ENCODE results near the gene HPDL.

Gene HPDL

DNA sequence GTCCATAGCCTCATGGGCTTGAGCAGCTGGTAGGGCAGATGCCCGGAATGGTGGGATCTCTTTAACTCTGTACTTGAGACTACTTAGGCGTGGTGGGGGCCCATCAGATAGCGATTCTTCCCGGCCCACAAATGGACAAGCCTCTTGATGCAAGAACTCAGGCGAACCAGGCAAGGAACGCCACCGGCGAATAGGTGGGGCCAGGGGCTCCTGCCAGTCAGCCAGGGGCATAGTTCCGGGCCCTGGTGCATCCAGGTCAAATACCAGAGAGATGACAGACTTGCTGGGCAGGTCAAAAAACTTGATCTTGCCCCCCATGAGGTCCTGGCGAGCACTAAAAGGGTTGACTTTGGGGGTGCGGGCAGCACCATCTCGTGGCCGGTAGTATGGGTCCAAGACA is 18.3 kb downstream of the HPDL start:
- H3K4me3 ChIP-seq (ENCODE audit: low read depth, low read length) = no peak overlapping the region
- TF ChIP-seq CTCF (IDR thresholded peaks at IDR 0.05; ENCODE audit: borderline replicate concordance, insufficient read depth, low read depth, low read length) = no peak

GRCh38 chr1:45346473-45346872 is 19.8 kb downstream of the HPDL start:
- H3K4me3 ChIP-seq (ENCODE audit: low read depth, low read length) = no peak overlapping the region
- no peak for TF ChIP-seq CTCF (IDR thresholded peaks at IDR 0.05; ENCODE audit: borderline replicate concordance, insufficient read depth, low read depth, low read length)

- TF ChIP-seq CTCF (IDR thresholded peaks at IDR 0.05; ENCODE audit: borderline replicate concordance, insufficient read depth, low read depth, low read length) = no peak
- H3K4me3 ChIP-seq (ENCODE audit: low read depth, low read length) = no peak overlapping the region
Observed at GRCh38 chr1:45348020-45348419, 21.3 kb downstream of the HPDL start.

- no peak for TF ChIP-seq CTCF (IDR thresholded peaks at IDR 0.05; ENCODE audit: borderline replicate concordance, insufficient read depth, low read depth, low read length)
- no peak overlapping the region for H3K4me3 ChIP-seq (ENCODE audit: low read depth, low read length)
Observed at GRCh38 chr1:45348609-45348965, 21.9 kb downstream of the HPDL start.

DNA sequence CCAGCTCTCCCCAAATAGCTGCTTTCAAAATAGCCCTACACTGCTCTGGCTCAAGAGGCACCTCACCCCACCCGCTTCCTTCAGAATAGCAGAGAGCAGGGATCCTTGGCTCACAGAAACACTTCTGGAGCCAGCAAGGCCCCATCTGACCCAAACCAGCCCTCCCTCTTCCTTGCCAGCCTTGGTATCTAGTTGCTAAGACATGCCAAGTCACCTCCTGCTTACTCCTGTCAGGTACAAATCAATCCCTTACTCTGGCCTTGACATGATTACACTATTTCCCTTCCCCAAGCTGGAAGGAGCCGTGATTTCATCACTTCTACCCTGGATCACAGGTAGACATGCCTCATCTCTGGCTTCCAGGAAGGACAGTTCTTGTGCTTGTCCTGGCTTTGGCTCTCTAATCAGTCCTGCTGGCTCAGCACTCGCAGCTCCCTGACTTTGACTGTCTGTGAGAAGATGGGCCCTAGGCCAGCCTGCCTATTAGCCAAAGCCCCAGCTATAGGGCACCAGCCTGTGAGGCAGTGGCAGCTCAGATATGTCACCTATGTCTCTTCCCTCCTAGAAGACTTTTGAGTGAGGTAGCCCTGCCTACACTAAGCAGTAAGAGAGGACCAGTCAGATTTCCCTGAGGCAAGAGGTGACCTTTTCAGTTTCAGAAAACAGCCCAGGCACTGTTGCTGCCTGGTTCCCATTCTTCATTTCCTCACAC is 22.4 kb downstream of the HPDL start:
- TF ChIP-seq CTCF (IDR thresholded peaks at IDR 0.05; ENCODE audit: borderline replicate concordance, insufficient read depth, low read depth, low read length) = no peak
- no peak overlapping the region for H3K4me3 ChIP-seq (ENCODE audit: low read depth, low read length)

DNA sequence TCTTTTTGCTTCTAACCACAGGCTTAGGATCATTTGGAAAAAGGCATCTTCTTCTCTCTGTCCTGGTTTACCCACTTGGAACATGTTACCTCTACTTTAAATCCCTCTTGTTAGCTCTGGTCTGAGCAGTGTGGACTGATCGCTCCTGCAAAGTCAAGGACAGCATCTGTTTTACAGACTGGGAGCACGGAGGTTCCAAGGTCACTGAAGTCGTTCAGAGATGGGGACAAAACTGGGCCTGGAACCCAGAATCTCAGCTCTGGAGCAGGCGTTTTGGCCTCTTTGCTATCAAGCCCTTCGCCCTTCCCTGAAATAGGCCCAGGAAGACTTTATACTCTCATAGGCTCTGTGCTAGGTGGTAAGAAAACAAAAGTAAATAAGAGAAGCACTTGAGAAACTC is 24.8 kb downstream of the HPDL start:
- H3K4me3 ChIP-seq (ENCODE audit: low read depth, low read length) = no peak overlapping the region
- no peak for TF ChIP-seq CTCF (IDR thresholded peaks at IDR 0.05; ENCODE audit: borderline replicate concordance, insufficient read depth, low read depth, low read length)

DNA sequence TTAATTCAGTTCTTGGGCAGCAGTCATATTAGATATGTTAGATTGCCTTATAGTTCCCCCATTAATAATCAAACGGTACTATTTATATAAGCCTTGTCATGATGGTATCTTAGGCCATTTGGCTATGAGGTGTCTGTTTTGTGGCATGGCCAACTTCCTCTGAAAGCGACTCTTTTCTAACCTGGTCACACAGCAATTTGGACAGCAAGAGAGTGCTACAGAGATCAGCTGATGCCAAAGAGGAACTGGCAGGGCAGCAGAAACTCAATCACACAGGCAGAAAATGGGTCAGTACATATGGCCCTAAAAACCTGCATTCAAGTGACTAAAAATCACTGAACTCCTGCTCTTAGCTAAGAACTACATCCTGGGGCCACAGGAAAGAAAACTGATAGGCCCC is 27.0 kb downstream of the HPDL start:
- H3K4me3 ChIP-seq (ENCODE audit: low read depth, low read length) = no peak overlapping the region
- no peak for TF ChIP-seq CTCF (IDR thresholded peaks at IDR 0.05; ENCODE audit: borderline replicate concordance, insufficient read depth, low read depth, low read length)

All from GM12875 (cell line).